ENCODE measurements around the gene PLA2G2D.

The PLA2G2D gene

GRCh38 chr1:20115479-20115878 is 3.9 kb downstream of the PLA2G2D start:
- peaks cover 19% of the 10 kb centered on the region for H3K27me3 Mint-ChIP-seq (ENCODE audit: low read depth)
- TF ChIP-seq, protein P1, sequence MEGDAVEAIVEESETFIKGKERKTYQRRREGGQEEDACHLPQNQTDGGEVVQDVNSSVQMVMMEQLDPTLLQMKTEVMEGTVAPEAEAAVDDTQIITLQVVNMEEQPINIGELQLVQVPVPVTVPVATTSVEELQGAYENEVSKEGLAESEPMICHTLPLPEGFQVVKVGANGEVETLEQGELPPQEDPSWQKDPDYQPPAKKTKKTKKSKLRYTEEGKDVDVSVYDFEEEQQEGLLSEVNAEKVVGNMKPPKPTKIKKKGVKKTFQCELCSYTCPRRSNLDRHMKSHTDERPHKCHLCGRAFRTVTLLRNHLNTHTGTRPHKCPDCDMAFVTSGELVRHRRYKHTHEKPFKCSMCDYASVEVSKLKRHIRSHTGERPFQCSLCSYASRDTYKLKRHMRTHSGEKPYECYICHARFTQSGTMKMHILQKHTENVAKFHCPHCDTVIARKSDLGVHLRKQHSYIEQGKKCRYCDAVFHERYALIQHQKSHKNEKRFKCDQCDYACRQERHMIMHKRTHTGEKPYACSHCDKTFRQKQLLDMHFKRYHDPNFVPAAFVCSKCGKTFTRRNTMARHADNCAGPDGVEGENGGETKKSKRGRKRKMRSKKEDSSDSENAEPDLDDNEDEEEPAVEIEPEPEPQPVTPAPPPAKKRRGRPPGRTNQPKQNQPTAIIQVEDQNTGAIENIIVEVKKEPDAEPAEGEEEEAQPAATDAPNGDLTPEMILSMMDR (IDR thresholded peaks at IDR 0.05; ENCODE audit: unreplicated experiment in 3 of 3): no peak
- no peak overlapping the region for H3K27ac Mint-ChIP-seq
- H3K4me3 Mint-ChIP-seq: no peak overlapping the region
- no peaks in the 10 kb centered on the region for H3K4me1 Mint-ChIP-seq
- no peaks in the 10 kb centered on the region for H3K9me3 Mint-ChIP-seq
- H3K36me3 Mint-ChIP-seq (ENCODE audit: low read depth): no peaks in the 10 kb centered on the region

DNA sequence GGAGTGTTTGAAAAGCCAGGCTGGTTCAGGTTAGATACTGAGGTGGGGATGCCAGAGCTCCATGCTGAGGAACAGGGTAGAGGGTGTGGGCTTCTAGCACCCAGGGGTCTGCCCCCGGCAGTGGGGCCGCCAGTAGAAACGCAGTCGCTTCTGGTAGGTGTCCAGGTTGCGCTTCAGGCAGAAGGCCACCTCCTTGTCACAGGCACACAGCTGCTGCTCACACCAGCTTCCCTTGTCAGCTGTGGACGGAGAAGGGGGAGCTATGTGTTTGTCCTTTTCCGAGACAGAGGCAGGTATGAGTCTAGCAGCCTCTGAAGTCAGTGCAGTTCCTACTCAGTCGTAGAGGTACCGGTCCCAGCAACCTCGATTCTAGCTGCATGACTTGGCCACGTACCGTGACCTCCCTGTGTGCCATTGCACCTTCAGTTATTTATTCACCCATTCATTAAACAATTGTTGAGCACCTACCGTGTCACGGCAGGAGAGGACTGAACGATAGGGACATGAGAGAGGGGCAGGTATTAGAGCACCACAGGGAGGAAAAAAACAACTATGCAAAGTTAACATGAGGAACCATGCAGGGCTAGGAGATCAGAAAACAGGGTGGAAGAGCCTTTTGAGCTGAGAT is 5.2 kb downstream of the PLA2G2D start:
- TF ChIP-seq, protein P1 (IDR thresholded peaks at IDR 0.05; ENCODE audit: unreplicated experiment in 3 of 3): no peak

GRCh38 chr1:20112279-20113000 is 6.9 kb downstream of the PLA2G2D start:
- Mint-ChIP-seq H3K9me3 (no peaks in the 10 kb centered on the region), H3K4me1 (peaks cover 7% of the 10 kb centered on the region), H3K27ac (no peak overlapping the region), H3K27me3 (ENCODE audit: low read depth) (peaks cover 12% of the 10 kb centered on the region), H3K4me3 (no peak overlapping the region), H3K36me3 (ENCODE audit: low read depth) (no peaks in the 10 kb centered on the region)
- TF ChIP-seq, protein P1 (IDR thresholded peaks at IDR 0.05; ENCODE audit: unreplicated experiment in 3 of 3): no peak

More for the DNA sequence above, 5.2 kb downstream of the PLA2G2D start:
- H3K36me3 Mint-ChIP-seq (ENCODE audit: low read depth): no peaks in the 10 kb centered on the region
- peaks cover 10% of the 10 kb centered on the region for H3K27me3 Mint-ChIP-seq (ENCODE audit: low read depth)
- H3K4me1 Mint-ChIP-seq: no peaks in the 10 kb centered on the region
- H3K27ac Mint-ChIP-seq: no peak overlapping the region
- no peak overlapping the region for H3K4me3 Mint-ChIP-seq
- no peaks in the 10 kb centered on the region for H3K9me3 Mint-ChIP-seq

GRCh38 chr1:20111452-20111851 is 7.9 kb downstream of the PLA2G2D start:
- no peaks in the 10 kb centered on the region for H3K36me3 Mint-ChIP-seq (ENCODE audit: low read depth)
- TF ChIP-seq, protein P1 (IDR thresholded peaks at IDR 0.05; ENCODE audit: unreplicated experiment in 3 of 3): no peak

GRCh38 chr1:20110679-20111078 is 8.7 kb downstream of the PLA2G2D start:
- Mint-ChIP-seq H3K36me3 (ENCODE audit: low read depth) (no peaks in the 10 kb centered on the region), H3K4me3 (no peak overlapping the region), H3K9me3 (no peaks in the 10 kb centered on the region), H3K27me3 (ENCODE audit: low read depth) (peaks cover 9% of the 10 kb centered on the region), H3K27ac (no peak overlapping the region), H3K4me1 (peaks cover 7% of the 10 kb centered on the region)
- TF ChIP-seq, protein P1 (IDR thresholded peaks at IDR 0.05; ENCODE audit: unreplicated experiment in 3 of 3): no peak

More at GRCh38 chr1:20111452-20111851, 7.9 kb downstream of the PLA2G2D start:
- no peaks in the 10 kb centered on the region for H3K9me3 Mint-ChIP-seq
- peaks cover 9% of the 10 kb centered on the region for H3K27me3 Mint-ChIP-seq (ENCODE audit: low read depth)
- H3K4me3 Mint-ChIP-seq: no peak overlapping the region
- H3K4me1 Mint-ChIP-seq: peaks cover 7% of the 10 kb centered on the region
- no peak overlapping the region for H3K27ac Mint-ChIP-seq

Measured in nephron (organoid).